H4 (cell line): Measurements from ENCODE around the gene BDH2. TPM values are rescaled to one million over a fixed set of nuclear protein-coding genes. Genes with fewer than 3 reads are reported as not detected.

Source experiments
- DNase-seq: peaks from one replicate; pipeline ENCODE4 v3.0.0-alpha.2; 2015; ENCODE audit warnings: low spot score
- total RNA-seq: library from RNA; depleted of rRNA; stranded (reverse); fragments of >200 nt; shearing (Covaris generic); gene quantifications from 2 replicates; pipeline ENCODE4 v1.2.3, GENCODE V29; 2014; rRNA removed

The BDH2 gene
- total RNA-seq = 42.0 and 49.3 TPM in 2 replicates

DNA sequence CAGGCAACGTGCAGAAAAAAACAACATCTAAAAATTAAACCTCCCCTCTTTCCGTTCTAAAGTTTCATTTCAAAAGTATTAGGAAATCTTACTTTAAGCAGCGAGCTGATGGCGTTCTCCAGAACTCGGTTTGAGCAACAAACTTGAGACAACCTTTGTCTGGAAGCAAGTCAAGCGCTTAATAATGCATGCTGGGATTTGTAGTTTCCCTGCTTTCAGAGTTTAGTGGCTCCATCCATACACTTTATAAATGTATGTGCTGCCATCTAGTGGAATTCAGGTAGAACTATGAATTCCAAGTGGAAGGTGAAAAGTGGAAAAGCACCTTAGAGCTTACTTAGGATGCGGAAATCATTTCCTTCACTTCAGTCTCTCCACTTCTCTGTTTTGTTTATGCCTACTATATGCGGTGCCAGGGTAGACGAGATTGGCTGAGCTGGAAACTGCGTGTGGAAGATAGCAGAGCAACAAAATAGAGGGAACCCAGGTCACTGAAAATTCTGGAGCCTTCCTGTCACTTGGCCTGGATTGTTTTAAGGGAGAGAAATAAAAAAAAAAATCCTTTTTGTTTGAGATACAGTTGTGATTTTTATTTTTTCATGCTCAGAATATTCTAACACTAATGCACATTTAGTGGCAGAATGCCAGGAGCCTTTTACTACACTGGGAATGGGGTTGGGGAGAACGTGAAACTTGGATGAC lies at the start of gene BDH2:
Gene BDH2 (minus strand): TSS at position 144 of the 702 bp plus-strand sequence. CDS start 3,580 bp downstream, outside the sequence.
- peak; percentile 89 for DNase-seq

DNA sequence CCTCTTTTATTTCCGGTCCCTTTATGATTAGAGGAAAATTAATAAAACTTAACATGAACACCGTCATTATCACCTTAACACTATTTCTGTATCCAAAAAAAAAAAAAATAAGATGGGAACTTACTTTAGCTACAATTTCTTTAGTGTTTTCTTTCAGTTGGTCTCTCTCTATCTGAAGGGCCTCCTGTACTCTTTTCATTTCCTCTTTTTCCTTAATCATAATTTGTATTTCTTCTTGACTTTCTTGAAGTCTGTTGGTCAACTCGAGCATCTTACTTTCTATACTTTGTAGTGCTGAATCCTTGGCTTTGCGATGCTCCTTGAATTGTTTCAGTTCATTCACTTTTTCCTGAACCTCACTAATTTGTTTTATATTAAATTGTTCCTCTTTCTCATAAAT lies 45.3 kb upstream of the BDH2 start:
- DNase-seq = no peak

DNA sequence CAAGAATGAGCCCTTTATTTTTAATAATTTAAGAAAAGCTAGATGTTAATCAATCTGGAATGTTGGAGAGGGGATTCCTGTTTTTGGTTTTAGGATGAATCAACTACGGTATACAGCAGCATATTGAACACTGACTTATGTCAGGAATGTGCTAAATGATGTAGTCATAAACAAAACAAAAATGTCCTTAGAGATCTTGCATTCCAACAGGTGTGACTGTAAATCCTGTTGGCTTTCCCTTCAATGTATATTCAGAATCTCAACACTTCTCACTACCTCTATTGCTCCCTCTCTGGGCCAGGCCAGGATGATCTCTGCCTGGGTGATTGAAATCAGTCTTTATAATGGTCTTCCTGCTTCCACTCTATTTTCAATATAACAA lies 37.8 kb upstream of the BDH2 start:
- DNase-seq = no peak

DNA sequence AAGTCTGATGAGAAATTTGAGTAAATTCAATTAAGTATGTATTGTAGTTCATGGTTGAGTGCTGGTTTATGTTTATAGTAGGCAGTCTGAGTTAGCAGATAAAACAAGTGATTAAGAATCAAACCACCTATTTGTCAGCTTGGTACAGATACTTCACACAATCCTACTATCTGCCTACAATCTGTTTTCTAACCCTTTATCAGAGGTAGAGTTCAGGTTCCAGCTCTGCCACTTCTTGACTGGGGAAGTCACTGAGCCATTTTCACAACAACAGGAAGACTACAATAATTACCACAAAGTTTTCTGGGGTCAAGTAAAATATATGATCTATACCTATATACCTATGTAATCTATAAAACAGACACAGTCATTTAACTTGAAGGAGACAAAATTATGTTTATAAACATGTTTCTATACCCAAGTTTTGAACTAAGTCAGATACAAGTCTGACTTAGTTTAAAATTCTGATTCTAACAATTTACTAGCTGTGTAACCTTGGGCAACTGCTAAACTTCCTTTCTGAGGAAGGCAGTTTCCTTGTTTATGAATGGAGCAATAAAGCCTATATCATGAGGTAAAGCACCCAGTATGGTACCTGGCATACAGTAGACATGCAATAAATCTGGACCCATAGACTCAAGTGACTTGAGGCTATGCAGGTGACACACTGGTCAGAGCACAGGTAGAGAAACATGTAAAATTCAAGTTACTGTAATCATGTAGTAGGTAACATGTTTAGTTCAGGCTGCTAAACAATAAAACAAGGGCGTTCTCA lies 37.2 kb upstream of the BDH2 start:
- DNase-seq = no peak

DNA sequence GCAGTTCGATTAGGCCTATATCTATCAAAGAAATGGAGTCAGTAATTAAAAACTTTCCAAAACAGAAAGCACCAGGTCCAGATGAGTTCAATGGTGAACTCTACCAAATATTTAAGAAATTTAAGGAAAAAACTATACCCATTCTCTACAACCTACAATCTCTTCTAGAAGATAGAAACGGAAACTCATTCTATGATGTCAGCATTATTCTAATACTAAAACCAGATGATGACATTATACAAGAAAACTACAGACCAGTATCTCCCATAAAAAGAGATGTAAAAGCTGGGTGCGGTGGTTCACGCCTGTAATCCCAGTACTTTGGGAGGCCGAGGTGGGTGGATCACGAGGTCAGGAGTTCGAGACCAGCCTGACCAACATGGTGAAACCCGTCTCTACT lies 29.5 kb upstream of the BDH2 start:
- DNase-seq = no peak

DNA sequence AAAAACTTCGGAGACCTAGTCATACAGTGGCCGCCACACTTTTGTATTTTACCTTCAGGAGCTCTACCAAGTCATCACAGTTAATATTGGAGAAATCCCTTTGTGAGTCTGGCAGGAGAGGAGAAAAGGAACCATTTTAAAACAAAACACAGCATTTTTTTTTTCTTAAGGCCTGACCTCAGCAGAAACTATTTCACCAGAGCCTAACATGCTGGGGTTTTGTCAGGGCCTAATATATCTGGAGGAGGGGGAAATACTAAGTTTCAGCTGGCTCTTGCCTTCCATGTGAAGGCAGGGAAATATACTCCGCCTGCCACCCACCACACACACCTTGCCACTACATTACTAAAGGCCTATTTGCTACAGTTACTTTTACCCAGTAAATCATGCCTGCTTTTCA lies 26.5 kb upstream of the BDH2 start:
- DNase-seq = no peak

DNA sequence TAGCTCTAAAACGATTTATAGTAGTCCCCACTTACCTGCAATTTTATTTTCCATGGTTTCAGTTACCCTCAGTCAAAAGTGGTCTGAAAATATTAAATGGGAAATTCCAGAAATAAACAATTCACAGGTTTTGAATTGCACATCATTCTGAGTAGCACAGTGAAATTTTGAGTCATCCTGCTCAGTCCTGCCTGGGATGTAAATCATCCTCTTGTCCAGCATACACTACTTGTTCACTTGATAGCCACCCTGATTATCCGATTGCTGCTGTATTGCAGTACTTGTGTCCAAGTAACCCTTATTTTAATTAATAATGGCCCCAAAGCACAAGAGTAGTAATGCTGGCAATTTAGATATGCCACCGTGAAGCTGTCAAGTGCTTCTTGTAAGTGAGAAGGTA lies 23.5 kb upstream of the BDH2 start:
- DNase-seq = no peak

DNA sequence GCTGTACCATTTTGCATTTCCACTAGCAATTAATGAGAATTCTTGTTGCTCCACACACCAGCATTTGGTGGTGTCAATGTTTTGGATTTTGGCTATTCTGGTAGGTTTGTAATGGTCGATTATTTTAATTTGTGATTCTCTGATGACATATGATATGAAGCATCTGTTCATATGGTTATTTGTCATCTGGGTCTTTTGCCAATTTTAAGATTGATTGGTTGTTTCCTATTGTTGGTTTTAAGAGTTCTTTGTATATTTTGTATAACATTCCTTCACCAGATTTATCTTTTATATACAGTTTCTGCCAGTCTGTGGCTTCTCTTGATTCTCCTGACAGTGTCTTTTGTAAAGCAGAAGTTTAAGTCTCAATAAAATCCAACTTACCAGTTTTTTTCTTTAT lies 18.5 kb upstream of the BDH2 start:
- no peak for DNase-seq

DNA sequence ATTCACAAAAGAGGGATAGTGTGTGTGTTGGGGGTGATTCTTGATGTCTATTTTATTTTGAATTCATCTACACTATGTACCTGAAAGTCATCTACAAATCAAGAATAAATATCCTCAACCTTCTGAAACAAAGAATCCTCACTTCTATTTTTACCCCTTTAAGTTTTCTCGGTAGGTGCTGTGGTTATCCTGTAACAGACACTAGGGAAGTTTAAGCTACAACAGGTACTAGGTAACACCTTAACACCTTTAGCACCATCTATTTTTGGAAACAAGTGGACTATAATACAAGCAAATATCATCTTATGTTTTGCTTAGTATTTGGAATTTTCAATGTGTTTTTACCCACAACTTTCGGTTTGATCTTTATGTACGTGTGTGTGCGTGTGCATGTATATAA lies 12.0 kb upstream of the BDH2 start:
- DNase-seq = no peak

DNA sequence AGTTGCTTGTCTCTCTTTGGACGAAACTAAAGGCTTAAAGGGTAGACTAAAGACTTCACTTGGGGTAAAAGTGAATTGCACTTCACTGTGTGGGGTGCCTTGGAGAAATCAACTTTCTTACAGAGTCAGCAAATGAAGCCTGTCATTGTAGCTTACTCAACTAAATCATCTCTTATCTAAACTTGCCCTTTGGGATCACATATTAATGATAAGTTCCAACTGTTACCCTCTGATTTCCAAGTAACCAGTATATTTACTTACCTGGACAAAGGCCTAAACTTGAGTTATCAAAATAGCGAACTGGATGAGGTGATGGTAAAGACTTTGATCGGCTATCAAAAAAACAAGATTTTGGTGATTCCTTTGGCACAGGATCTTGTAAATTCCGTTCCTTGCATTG lies 8.9 kb upstream of the BDH2 start:
- DNase-seq = no peak

DNA sequence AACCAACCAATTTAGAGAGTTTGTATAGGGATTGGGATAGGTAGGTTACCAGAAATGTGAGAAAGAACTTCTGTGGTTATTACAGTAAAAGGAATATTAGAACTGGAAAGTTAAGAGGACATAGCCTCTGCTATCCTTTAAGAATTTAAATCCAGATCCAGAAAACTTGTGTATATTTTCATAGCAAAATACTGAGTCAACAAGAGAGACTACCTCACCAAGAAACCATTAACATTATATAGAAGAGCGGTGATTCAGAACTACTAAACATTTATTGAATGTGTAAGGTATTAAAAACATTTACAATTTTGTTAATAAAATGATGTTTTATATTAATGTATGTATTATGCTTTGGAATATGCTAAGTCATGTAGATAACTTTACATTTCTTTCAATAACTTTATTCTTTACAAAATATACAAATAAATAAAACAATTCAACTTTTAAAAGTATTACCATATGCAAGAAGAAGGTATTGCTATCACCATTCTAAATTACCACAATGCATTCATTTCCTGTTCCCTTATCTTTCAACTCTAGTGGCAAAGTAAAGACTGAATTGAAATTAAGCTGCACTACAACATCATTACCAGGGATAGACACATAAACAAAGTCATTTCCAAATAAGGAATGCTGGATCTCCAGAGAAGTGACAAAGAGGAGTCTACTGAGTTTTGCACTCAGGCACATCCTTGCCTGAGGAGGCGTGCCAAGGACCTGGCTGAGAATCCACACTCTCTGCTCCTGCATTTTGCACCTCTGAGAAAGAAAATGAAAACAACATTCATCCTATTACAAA lies 6.1 kb upstream of the BDH2 start:
- DNase-seq = no peak

DNA sequence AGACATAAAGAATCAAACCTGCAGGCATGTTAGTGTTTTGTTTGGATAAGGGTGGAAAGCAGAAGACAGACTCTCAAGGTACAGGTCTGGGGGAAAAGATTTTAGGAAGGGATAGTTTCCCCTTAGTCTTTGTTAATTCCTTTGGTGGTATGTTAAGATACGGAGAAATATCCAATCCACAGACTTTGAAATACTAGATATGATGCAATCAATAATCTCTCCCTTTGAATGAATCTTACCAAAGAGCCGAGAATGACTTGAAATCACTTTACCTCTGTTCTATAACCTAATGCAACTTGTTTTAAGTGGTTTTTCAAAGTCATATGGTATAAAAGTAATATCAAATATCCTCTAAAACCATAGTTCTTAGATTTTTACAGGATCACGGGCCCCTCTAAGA lies 5.3 kb upstream of the BDH2 start:
- no peak for DNase-seq

DNA sequence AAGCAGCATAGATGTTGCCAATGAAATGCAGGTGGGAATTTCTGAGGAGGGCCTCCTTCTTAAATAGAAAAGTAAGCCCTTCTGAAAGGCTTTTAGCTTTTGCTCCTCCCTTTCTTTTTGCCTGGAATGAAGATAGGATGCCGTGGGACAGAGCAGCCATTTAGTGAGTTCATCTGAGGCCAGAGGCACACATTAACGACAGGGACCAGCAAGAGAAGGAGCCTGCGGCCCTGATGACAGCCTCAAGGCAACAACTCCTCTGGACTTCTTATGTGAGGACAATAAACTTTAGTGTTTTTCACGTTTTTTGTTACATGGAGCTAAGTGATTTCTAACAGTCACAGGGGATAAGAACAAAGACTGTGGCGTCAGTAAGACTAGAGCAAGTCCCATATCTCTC lies 1.1 kb upstream of the BDH2 start:
- no peak for DNase-seq

DNA sequence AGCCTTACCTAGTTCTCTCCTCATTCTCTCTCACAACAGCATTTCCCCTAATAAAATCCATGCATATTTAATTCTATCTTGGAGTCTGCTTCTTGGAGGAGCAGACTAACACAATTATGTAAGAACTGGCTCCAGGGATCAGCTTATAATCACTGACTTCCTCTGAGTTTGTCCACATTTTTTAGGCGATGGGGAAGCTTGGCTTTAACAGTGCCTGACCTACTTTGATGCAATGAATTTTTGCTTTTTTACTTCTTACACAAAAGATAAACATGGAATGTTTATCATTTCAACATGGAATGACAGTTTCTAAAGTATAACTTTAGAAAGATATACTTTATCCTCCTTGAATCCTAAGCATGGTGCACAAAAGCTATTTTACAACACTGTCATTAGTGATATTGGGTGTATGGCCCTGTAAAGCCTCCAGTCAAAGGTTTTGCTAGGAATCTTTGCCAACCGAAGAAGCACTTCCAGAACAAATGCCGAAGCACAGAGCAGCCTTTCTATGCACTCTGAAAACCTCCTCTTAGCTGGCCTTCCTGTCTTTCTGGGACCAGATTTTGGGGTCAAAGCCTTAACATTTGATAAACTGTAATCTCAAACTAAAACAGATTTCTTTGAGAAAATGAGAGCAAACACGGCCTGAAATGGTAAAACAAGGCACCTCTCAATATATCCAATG lies 736 bp downstream of the BDH2 start:
- no peak for DNase-seq

DNA sequence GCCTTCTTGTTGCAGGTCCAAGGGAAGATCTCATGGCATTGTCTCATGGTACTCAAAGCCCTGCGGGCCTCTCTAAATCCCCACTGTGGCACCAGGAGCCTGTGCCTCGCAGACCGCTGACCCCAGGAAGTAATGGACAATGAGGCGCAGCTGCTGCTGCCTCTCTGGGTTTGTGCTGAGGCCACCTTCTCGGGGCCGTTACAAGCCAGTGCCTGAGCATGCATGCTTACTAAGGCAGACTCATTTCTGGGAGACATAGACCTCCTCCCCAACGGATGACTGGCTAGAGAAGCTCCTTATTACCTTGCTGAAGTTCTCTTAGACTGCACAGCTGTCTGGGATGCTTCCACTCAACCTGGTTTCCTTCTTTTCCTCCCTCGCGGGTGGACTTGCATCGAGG lies 1.3 kb downstream of the BDH2 start:
- no peak for DNase-seq

DNA sequence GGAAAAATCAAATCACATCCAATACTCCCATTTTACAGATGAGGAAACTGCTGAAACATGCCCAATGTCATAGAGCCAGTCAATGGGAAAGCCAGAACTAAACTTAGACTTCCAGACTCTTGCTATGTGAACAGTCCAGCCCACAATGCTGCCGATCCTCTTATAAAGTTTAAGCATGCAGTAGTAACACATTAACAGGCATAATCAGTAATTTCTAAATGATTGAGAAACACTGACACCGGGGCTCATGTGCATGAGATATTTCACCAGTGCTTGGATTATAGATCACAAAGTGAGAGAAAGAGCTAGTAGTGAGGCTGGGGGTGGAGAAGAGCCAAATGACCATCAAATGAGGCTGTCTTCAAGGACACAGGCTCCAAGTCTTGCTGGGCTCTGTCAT lies 2.5 kb downstream of the BDH2 start:
- no peak for DNase-seq

DNA sequence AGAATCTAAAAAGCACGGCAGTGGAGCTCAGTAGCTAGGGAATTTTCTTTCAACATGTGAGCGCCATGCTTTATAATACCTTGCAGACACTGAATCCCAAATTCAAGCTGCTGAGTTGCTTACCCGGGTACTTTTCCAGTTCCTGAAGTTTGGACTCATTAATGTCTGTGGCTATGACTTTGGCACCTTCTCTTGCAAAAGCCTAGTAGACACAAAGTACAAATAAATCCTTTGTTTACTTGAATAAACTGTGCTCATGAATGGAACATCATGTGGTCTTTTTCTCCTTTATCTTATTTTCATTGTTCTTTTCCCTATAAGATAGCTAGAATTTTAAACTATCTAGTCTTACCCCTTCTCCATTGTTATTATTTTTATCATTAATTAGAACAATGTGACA lies 4.6 kb downstream of the BDH2 start:
- no peak for DNase-seq

DNA sequence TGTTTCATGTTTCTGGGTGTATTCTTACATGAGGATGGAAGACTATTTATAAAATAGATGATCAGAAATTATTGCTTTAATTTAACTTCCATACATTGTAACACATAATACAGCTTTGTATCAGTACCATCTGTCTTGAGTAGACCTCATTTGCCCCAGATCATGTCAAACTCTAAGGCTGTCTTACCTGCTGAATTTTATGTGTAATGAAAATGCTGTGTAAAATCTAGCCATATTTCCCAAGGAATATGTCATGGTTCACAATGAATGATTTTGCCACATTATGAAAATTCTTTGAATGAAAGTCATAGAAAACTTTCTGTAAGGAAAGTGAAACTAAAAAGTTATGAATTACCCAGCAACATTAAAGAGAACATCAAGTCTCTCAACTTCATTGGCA lies 7.4 kb downstream of the BDH2 start:
- DNase-seq = no peak

DNA sequence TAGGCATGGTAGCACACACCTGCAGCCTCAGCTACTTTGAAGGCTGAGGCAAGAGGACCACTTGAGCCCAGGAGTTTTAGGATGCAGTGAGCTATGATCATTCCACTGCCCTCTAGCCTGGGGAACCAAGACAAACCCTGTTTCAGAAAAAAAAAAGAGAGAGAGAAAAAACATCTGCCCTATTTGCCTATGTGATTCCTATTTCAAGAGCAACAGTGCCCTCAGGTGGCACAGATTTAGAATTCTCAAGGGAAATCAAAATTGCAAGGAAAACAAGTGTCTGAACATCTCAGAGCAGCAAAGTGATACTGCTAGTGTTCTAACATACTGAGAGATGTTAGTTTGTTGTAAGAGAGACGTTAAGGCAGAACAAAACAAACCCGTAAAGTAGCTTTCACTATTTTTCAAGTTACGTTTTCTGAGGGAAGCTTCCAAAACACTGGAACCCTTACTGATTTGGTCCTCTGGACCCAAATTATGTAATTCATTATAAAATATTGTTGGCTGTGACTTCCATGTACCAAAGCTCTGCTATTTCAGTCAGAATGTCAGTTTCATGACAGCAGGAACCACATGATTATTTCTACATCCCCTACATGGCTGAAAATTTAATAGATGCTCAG lies 7.9 kb downstream of the BDH2 start:
- DNase-seq = peak; percentile 58

DNA sequence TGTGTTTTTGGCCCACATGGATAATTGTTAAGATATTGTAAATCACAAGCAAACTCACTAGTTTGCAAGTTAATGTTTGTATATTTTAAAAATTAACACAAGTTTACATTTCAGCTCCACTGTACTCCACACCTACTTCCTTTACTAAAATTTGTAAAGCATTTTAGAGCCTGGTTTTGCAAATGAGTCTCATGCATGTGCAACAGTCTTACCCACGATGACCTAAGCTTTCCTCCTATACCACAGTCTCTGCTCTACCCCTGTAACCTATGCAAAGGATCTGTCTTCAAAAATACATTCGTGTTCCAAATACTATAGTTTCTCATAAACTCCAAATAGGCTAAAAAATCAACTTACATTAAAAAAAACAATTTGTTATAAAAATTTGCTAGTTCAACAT lies 10.2 kb downstream of the BDH2 start:
- DNase-seq = no peak

DNA sequence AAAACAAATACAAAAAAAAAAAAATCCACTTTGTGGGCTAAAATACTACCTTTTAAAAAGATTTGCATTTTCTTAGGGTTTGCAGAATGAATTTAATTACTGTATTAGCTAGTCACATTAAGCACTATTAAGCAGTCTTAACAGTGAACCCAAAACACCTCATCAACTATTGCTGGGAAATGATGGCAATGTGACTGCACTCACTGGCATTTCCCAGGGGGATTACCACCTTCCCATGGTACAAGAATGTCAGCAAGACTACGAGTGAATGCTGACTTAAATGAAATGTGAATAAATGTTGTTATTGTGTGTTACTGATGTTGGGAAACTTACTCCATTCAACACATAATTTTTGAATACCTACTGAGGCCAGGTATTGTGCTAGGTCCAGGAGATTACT lies 13.1 kb downstream of the BDH2 start:
- no peak for DNase-seq
